ENCODE data around the gene INKA1.
A peak's percentile ranks its signal among the peaks of the same experiment; 100 is the strongest.
"Not testable (repeated sequence)": the region's sequence is repeated elsewhere in the genome, so short reads cannot be mapped to it uniquely, and the experiment has no call there.

The INKA1 gene

GRCh38 chr3:49803465-49804140, 542 bp downstream of the INKA1 start:
- H3K9me3 ChIP-seq (ENCODE audit: control insufficient read depth, insufficient read depth, low read length), result no peaks in the 10 kb centered on the region
- peaks cover 22% of the 10 kb centered on the region for H3K27me3 ChIP-seq (ENCODE audit: control insufficient read depth, insufficient read depth, low read length)
- peaks cover 5% of the 10 kb centered on the region for H3K4me1 ChIP-seq (ENCODE audit: control insufficient read depth, insufficient read depth, low read length)
- H3K9ac ChIP-seq (ENCODE audit: low read depth, low read length), result peak overlapping the region; percentile 37
- peak overlapping the region; percentile 97 for H3K4me3 ChIP-seq (ENCODE audit: low read depth, low read length)
- H3K36me3 ChIP-seq (ENCODE audit: control insufficient read depth, insufficient read depth, low read length), result no peaks in the 10 kb centered on the region

- no peak overlapping the region for H3K9ac ChIP-seq (ENCODE audit: low read depth, low read length)
- no peaks in the 10 kb centered on the region for H3K36me3 ChIP-seq (ENCODE audit: control insufficient read depth, insufficient read depth, low read length)
- H3K9me3 ChIP-seq (ENCODE audit: control insufficient read depth, insufficient read depth, low read length), result no peaks in the 10 kb centered on the region
- H3K4me3 ChIP-seq (ENCODE audit: low read depth, low read length), result peak overlapping the region; percentile 22
- H3K27me3 ChIP-seq (ENCODE audit: control insufficient read depth, insufficient read depth, low read length), result peaks cover 22% of the 10 kb centered on the region
- peaks cover 5% of the 10 kb centered on the region for H3K4me1 ChIP-seq (ENCODE audit: control insufficient read depth, insufficient read depth, low read length)
Measured at GRCh38 chr3:49804141-49805041, 1.3 kb downstream of the INKA1 start.

- peaks cover 22% of the 10 kb centered on the region for H3K27me3 ChIP-seq (ENCODE audit: control insufficient read depth, insufficient read depth, low read length)
- H3K4me1 ChIP-seq (ENCODE audit: control insufficient read depth, insufficient read depth, low read length), result peaks cover 5% of the 10 kb centered on the region
- H3K9ac ChIP-seq (ENCODE audit: low read depth, low read length), result no peak overlapping the region
- no peaks in the 10 kb centered on the region for H3K9me3 ChIP-seq (ENCODE audit: control insufficient read depth, insufficient read depth, low read length)
- H3K36me3 ChIP-seq (ENCODE audit: control insufficient read depth, insufficient read depth, low read length), result no peaks in the 10 kb centered on the region
- no peak overlapping the region for H3K4me3 ChIP-seq (ENCODE audit: low read depth, low read length)
Measured at GRCh38 chr3:49805367-49805782, 2.3 kb downstream of the INKA1 start.

DNA sequence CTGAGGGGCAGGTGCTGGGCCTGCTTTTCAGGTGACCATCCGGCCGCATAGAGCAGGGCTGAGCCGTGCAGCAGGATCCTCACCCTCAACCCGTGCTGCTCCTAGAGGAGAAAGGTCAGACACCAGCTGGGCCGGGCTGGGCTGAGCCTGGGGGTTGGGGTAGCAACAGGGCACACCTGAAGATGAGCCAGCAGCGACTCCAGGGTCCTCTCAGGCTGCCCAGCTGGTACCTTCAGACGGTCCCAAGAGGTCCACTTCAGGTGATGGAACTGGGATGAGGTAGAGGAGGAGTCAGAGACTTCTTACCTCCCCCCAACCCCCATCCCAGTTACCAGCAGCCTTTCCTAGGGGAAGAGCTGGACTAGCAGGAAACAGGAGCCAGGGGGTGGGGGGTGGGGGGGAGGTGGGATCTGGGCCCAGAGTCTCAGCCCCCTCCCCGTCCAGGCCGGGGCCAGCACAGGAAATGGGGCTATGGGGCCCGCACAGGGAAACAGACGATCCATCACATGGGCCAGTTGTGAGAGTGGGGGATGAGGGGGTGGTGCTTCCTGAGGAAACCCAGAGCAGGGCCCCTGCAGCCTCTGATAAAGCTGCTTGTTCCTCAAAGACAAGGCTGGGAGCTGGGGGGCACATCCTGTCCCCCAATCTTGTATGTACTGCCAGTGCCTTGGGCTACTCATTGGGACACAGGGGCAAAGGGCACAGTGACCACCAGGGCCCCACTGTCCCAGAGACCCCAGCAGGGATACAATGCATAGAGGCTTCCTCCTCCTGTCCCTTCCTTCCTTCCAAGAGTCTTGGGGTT, 3.0 kb downstream of the INKA1 start:
- H3K4me1 ChIP-seq (ENCODE audit: control insufficient read depth, insufficient read depth, low read length), result peaks cover 5% of the 10 kb centered on the region
- no peaks in the 10 kb centered on the region for H3K36me3 ChIP-seq (ENCODE audit: control insufficient read depth, insufficient read depth, low read length)
- H3K4me3 ChIP-seq (ENCODE audit: low read depth, low read length), result no peak overlapping the region
- peaks cover 21% of the 10 kb centered on the region for H3K27me3 ChIP-seq (ENCODE audit: control insufficient read depth, insufficient read depth, low read length)
- peak overlapping the region; percentile 12 for H3K9ac ChIP-seq (ENCODE audit: low read depth, low read length)
- H3K9me3 ChIP-seq (ENCODE audit: control insufficient read depth, insufficient read depth, low read length), result no peaks in the 10 kb centered on the region

GRCh38 chr3:49806850-49807249, 3.8 kb downstream of the INKA1 start:
- H3K9ac ChIP-seq (ENCODE audit: low read depth, low read length), result no peak overlapping the region
- peaks cover 13% of the 10 kb centered on the region for H3K27me3 ChIP-seq (ENCODE audit: control insufficient read depth, insufficient read depth, low read length)
- no peaks in the 10 kb centered on the region for H3K9me3 ChIP-seq (ENCODE audit: control insufficient read depth, insufficient read depth, low read length)
- H3K4me1 ChIP-seq (ENCODE audit: control insufficient read depth, insufficient read depth, low read length), result peaks cover 5% of the 10 kb centered on the region
- H3K4me3 ChIP-seq (ENCODE audit: low read depth, low read length), result no peak overlapping the region
- no peaks in the 10 kb centered on the region for H3K36me3 ChIP-seq (ENCODE audit: control insufficient read depth, insufficient read depth, low read length)

GRCh38 chr3:49807431-49808114, 4.5 kb downstream of the INKA1 start:
- H3K36me3 ChIP-seq (ENCODE audit: control insufficient read depth, insufficient read depth, low read length), result no peaks in the 10 kb centered on the region
- H3K27me3 ChIP-seq (ENCODE audit: control insufficient read depth, insufficient read depth, low read length), result peaks cover 13% of the 10 kb centered on the region
- peaks cover 5% of the 10 kb centered on the region for H3K4me1 ChIP-seq (ENCODE audit: control insufficient read depth, insufficient read depth, low read length)
- no peak overlapping the region for H3K4me3 ChIP-seq (ENCODE audit: low read depth, low read length)
- H3K9me3 ChIP-seq (ENCODE audit: control insufficient read depth, insufficient read depth, low read length), result no peaks in the 10 kb centered on the region
- H3K9ac ChIP-seq (ENCODE audit: low read depth, low read length), result no peak overlapping the region

DNA sequence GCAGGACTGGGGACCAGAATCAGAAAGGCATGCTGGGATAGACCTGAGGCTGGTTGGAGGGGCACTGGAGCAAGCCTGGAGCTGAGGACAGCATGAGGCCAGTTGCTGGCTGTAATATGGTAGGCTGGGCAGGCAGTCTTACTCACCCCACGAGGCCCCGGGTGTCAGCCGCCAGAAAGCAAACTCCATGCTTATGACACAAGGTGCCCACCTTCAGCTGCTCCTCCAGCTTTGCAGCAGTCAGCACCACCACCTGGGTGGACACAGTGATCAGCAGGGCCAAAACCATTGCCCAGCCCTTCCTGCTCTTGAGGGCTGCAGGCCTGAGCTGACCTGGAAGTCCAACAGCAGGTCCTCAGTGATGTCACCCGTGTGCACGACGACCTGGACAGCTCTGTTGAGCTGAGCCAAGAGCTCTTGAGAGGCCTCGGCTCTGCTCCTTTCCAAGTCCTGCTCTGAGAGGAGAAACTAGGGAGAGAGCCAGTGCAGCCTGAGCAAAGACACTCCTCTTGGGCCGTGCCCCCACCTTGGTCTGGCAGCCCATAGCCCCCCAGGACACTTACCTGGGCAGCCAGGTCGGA, 9.9 kb downstream of the INKA1 start:
- no peaks in the 10 kb centered on the region for H3K4me1 ChIP-seq (ENCODE audit: control insufficient read depth, insufficient read depth, low read length)
- no peaks in the 10 kb centered on the region for H3K27me3 ChIP-seq (ENCODE audit: control insufficient read depth, insufficient read depth, low read length)
- H3K4me3 ChIP-seq (ENCODE audit: low read depth, low read length), result no peak overlapping the region
- no peaks in the 10 kb centered on the region for H3K36me3 ChIP-seq (ENCODE audit: control insufficient read depth, insufficient read depth, low read length)
- no peak overlapping the region for H3K9ac ChIP-seq (ENCODE audit: low read depth, low read length)
- H3K9me3 ChIP-seq (ENCODE audit: control insufficient read depth, insufficient read depth, low read length), result no peaks in the 10 kb centered on the region

DNA sequence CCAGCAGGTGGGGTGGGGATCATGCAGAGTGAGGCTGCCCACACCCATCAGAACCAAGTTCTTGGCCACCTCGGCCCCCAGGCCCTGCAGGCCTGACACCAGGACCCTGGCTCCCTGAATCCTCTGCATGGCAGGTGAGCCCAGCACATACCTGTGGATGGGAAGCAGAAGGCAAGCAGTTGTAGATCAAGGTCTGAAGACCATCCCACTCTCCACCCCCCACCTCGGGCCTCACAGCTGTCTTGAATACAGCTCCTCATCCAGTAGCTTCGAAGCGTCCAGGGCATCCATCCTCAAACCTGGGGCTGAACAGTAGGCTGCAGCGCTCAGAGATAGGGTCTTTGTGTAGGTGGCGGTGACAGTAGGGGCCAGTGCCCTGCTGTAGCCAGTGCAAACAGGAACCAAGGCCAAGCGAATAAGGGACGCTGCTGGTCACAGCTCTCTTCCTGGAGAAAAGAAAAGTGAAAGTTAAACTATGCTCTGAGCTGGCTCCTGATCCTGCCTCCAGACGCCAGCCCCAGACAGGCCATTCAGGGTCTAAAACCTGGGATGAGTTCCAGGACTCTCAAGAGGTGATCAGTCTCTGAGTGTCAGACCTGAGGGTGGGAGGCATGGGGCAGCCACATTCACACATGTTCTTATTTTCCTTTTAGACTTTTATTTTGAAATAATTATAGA, 10.6 kb downstream of the INKA1 start, which contains the start of gene UBA7:
Gene UBA7 (minus strand): TSS at position 457 of the 678 bp plus-strand sequence. CDS start 166 bp downstream, at position 291.
- Histone ChIP-seq H3K36me3 (ENCODE audit: control insufficient read depth, insufficient read depth, low read length) (no peaks in the 10 kb centered on the region), H3K9ac (ENCODE audit: low read depth, low read length) (peak within 1 kb of the TSS; percentile 12), H3K27me3 (ENCODE audit: control insufficient read depth, insufficient read depth, low read length) (no peaks in the 10 kb centered on the region), H3K4me1 (ENCODE audit: control insufficient read depth, insufficient read depth, low read length) (no peaks in the 10 kb centered on the region), H3K4me3 (ENCODE audit: low read depth, low read length) (no peak within 1 kb of the TSS), H3K9me3 (ENCODE audit: control insufficient read depth, insufficient read depth, low read length) (no peaks in the 10 kb centered on the region)

- H3K4me3 ChIP-seq (ENCODE audit: low read depth, low read length); H3K27me3 ChIP-seq (ENCODE audit: control insufficient read depth, insufficient read depth, low read length); H3K9ac ChIP-seq (ENCODE audit: low read depth, low read length); H3K4me1 ChIP-seq (ENCODE audit: control insufficient read depth, insufficient read depth, low read length); H3K36me3 ChIP-seq (ENCODE audit: control insufficient read depth, insufficient read depth, low read length); H3K9me3 ChIP-seq (ENCODE audit: control insufficient read depth, insufficient read depth, low read length): not testable (repeated sequence)
Measured at GRCh38 chr3:49823131-49823530, 20.1 kb downstream of the INKA1 start.

GRCh38 chr3:49826016-49826415, 23.0 kb downstream of the INKA1 start:
- no peak overlapping the region for H3K9ac ChIP-seq (ENCODE audit: low read depth, low read length)

More at GRCh38 chr3:49826016-49826415, 23.0 kb downstream of the INKA1 start:
- H3K36me3 ChIP-seq (ENCODE audit: control insufficient read depth, insufficient read depth, low read length), result peaks cover 22% of the 10 kb centered on the region
- no peak overlapping the region for H3K4me3 ChIP-seq (ENCODE audit: low read depth, low read length)
- H3K4me1 ChIP-seq (ENCODE audit: control insufficient read depth, insufficient read depth, low read length), result no peaks in the 10 kb centered on the region
- H3K27me3 ChIP-seq (ENCODE audit: control insufficient read depth, insufficient read depth, low read length), result no peaks in the 10 kb centered on the region
- H3K9me3 ChIP-seq (ENCODE audit: control insufficient read depth, insufficient read depth, low read length), result no peaks in the 10 kb centered on the region
